ENCODE results near the gene RAD52.

DNA sequence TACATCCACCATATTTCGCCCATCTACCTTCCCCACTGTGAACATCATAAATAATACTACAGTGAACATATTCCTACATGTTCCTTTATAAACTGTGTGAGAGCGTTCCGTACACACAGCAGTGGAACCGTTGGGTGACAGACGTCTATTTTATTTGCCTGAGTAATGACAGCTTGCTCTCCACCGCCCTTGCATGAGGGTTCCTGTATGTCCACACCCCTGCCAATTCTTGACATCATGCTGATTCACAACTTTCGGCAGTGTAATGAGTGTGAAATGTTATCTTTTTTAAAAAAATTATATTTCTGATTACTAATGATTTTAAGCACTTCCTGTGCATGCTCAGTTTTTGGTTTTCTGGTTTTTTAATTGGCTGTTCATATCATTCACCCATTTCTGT is 4.3 kb upstream of the RAD52 start:
- TF ChIP-seq POLR2AphosphoS5 (IDR thresholded peaks at IDR 0.05): no peak
- TF ChIP-seq POLR2A (IDR thresholded peaks at IDR 0.05): no peak
- TF ChIP-seq, protein P1, sequence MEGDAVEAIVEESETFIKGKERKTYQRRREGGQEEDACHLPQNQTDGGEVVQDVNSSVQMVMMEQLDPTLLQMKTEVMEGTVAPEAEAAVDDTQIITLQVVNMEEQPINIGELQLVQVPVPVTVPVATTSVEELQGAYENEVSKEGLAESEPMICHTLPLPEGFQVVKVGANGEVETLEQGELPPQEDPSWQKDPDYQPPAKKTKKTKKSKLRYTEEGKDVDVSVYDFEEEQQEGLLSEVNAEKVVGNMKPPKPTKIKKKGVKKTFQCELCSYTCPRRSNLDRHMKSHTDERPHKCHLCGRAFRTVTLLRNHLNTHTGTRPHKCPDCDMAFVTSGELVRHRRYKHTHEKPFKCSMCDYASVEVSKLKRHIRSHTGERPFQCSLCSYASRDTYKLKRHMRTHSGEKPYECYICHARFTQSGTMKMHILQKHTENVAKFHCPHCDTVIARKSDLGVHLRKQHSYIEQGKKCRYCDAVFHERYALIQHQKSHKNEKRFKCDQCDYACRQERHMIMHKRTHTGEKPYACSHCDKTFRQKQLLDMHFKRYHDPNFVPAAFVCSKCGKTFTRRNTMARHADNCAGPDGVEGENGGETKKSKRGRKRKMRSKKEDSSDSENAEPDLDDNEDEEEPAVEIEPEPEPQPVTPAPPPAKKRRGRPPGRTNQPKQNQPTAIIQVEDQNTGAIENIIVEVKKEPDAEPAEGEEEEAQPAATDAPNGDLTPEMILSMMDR (IDR thresholded peaks at IDR 0.05): no peak
